ENCODE measurements around the gene MSI2.

Gene MSI2

DNA sequence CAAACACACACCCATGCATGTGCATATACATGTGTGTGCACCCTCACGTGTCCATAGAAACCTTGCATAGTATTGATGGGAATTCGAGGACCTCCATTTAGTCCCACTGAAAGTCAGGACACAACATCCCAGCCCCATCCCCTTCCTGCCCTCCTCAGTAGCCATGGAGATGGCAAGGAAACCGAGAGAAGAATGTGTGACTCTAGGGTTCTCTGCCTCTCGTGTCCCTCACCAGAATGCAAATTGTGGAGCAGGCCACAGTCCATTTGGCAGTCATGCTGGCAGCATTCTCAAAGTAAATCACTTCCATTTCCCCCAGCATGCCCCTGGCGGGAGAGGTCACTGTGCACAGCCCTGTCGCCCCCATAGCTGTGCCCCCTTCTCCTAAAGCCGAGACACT, 141.1 kb downstream of the MSI2 start:
- no peak for TF ChIP-seq JUND (IDR thresholded peaks at IDR 0.05; ENCODE audit: low read depth)
- no peak for DNase-seq (ENCODE audit: low read depth in 1 of 2, low spot score in 1 of 2)
- in situ Hi-C loops (cut with HindIII; ENCODE audit: low pct_unique_long_range_greater_than_20kb, low sequenced_read_pairs) = no loop called here

DNA sequence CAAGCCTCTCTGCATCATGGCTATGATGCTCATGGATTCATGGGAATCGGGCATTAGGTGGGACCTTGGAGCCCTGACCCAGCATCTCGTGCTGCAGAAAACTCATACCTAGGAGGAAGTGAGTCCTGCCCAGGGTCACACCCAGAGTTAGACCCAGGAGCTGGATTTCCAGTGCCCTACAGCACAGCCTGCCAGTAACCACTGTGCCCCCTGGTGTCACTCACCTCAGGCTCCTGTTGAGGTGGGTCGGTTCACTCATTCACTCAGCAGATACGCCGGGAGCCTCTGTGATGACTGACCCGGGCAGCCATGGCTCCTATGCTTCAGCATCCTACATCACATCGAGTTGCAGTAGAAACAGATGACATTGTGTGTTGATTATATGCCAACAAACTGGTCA, 143.4 kb downstream of the MSI2 start:
- in situ Hi-C loops (cut with HindIII; ENCODE audit: low pct_unique_long_range_greater_than_20kb, low sequenced_read_pairs) = no loop called here
- DNase-seq (ENCODE audit: low read depth in 1 of 2, low spot score in 1 of 2) = no peak
- no peak for TF ChIP-seq JUND (IDR thresholded peaks at IDR 0.05; ENCODE audit: low read depth)

DNA sequence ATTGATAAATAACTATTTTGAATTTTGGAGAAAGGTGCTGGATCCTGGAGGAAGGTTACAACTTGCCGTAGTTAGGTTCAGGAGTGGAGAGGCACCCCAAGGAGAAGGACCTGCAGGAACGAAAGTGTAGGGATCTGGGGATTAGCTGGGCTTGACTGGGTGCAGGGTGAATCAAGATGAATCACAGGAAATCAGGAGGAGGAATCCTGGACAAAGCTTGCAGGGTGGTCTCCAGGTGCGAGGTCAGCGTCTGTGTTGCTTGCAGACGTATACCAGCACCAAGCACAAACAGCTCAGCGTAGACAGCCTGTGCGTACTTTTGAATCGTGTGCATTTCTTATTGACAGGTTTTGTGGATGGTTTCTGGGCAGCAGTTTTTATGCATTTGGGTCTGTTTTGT, 144.3 kb downstream of the MSI2 start:
- in situ Hi-C loops (cut with HindIII; ENCODE audit: low pct_unique_long_range_greater_than_20kb, low sequenced_read_pairs) = no loop called here
- no peak for DNase-seq (ENCODE audit: low read depth in 1 of 2, low spot score in 1 of 2)
- TF ChIP-seq JUND (IDR thresholded peaks at IDR 0.05; ENCODE audit: low read depth) = no peak

DNA sequence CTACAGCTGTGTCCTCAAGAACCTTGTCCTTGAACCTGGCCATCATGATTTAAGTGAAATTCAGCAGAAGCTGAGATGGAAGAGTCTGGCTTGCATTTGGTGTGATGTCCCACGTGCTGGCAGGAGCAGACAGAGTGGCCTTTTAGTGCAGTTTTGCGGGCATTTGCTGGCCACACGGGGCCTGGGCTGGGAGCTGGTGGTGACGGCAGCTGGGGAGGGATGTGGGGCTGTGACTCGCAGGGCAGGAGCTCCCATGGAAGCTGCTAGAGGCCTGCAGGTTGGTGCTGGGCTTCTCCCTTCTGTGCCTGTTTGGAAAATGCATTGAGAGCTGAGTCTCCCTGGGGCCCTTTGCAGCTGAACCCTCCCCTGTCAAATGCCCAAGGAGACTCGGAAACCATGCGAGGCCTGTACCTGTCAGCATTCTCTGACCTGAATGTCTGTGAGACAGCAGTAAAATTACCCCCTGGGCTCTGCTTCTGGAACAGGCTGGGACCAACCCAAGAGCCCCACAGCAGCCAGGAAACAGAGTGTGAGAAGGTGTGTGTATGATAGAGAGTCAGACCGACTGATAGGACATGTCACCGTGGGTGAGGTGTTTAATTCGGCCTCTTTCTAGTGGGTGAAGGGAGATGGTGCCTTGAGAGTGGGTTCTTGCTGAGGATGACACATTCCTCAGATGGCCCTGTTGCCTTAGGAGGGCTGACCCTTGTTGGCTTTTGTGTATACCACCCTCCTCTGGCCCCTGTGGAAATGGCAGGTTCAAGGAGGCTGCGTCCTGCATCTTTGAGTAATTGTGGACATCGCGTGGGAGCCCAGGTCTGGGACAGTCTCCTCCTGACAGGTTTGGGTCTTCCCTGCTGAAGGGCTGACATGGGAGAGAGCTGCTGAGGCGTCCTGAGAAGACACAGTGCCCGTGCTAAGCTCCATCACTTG, 145.5 kb downstream of the MSI2 start:
- in situ Hi-C loops (cut with HindIII; ENCODE audit: low pct_unique_long_range_greater_than_20kb, low sequenced_read_pairs) = no loop called here
- TF ChIP-seq JUND (IDR thresholded peaks at IDR 0.05; ENCODE audit: low read depth) = no peak
- DNase-seq (ENCODE audit: low read depth in 1 of 2, low spot score in 1 of 2) = peak in 1 of 2 experiments; percentile 13

DNA sequence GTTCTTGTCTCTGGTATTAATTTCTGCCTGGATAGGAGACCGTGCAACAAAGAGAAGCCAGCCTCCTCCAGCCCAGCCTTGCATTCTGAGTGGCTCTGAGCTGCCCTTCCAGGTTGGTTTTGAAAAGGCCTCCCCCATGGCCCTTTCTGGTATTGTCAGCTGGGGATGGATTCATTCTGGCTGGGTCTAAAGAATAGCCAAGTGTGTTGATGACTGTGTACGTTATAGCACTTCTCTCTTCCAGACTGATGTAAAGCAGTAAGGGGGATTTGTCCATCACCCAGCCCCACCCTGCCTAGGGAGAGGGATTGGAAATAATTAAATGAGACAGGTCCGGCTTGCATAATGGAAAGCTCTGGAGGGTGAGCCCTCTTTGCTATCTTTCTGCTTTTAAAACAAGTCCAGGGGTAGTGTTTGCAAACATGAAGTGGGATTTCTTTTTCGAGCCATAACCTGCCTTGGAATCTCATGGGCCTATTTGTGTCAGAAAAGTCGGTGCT, 146.4 kb downstream of the MSI2 start:
- no peak for TF ChIP-seq JUND (IDR thresholded peaks at IDR 0.05; ENCODE audit: low read depth)
- no peak for DNase-seq (ENCODE audit: low read depth in 1 of 2, low spot score in 1 of 2)
- in situ Hi-C loops (cut with HindIII; ENCODE audit: low pct_unique_long_range_greater_than_20kb, low sequenced_read_pairs) = no loop called here

DNA sequence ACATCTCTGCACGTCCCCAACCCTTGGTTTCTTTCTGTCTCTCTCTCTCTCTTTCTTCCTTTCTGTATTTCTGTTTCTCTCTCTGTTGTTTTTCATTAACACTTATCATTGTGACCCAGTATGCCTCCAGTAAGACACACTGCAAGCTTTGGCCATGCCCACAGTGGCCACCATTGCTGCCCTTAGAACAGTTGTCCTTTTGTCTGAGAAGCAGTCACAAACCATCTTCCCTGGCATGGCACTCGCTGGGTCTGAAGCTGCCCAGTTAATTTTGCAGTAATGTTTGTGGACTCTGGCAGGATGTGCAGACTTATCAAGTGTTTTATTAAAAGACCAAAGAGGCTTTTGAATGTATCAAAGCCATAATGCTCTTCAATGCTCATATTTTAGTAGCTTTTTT, 146.9 kb downstream of the MSI2 start:
- TF ChIP-seq JUND (IDR thresholded peaks at IDR 0.05; ENCODE audit: low read depth) = no peak
- in situ Hi-C loops (cut with HindIII; ENCODE audit: low pct_unique_long_range_greater_than_20kb, low sequenced_read_pairs) = no loop called here
- no peak for DNase-seq (ENCODE audit: low read depth in 1 of 2, low spot score in 1 of 2)

DNA sequence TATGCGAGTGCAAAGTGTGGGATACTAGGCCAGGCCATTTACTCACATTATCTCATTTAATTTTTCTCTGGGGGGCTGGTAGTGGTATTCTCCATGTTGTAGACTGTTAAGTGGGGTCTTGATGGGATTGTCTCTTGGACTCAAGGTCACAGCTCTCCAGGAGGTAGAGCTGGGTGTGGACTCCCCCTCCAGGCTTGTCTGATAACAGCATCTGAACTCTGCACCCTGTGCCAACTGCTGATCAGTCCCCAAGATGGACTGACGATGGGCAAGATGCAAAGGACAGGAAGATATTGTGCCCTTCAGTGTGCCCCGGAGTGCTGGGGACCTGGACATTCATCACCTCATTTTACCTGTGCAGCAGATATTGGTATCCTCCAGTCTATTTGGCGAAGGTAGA, 147.8 kb downstream of the MSI2 start:
- in situ Hi-C loops (cut with HindIII; ENCODE audit: low pct_unique_long_range_greater_than_20kb, low sequenced_read_pairs) = no loop called here
- TF ChIP-seq JUND (IDR thresholded peaks at IDR 0.05; ENCODE audit: low read depth) = no peak
- no peak for DNase-seq (ENCODE audit: low read depth in 1 of 2, low spot score in 1 of 2)

DNA sequence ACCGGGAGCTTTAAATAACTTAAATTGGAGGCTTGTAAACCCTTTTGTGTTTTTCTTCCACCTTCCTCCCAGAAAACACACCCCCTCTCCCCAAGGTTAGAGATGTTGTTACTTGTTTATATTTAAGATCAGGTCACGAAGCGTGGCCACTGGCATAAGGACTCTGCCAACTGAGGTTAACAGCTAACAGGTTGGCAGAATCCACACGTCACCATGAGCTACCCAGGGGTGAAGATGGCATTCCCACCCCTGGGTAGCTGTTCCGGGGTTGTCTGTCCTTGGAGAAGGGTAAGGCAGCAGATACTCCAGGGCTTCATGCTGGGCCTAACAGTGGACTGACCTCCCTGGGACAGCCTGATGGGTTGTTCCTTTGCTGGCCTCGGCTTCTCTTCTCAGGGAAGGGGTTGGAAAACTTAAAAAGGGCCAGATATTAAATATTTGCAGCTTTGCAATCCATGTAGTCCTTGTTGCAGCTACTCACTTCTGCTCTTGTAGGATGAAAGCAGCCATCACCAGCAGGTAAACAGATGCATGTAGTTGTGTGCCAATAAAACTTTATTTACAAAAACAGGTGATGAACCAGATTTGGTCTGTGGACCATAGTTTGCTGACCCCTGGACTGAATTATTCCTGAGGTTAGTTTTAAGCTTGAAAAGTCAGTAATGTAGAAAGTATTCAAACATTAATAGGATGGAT, 148.6 kb downstream of the MSI2 start:
- TF ChIP-seq JUND (IDR thresholded peaks at IDR 0.05; ENCODE audit: low read depth) = no peak
- DNase-seq (ENCODE audit: low read depth in 1 of 2, low spot score in 1 of 2) = no peak
- in situ Hi-C loops (cut with HindIII; ENCODE audit: low pct_unique_long_range_greater_than_20kb, low sequenced_read_pairs) = no loop called here

DNA sequence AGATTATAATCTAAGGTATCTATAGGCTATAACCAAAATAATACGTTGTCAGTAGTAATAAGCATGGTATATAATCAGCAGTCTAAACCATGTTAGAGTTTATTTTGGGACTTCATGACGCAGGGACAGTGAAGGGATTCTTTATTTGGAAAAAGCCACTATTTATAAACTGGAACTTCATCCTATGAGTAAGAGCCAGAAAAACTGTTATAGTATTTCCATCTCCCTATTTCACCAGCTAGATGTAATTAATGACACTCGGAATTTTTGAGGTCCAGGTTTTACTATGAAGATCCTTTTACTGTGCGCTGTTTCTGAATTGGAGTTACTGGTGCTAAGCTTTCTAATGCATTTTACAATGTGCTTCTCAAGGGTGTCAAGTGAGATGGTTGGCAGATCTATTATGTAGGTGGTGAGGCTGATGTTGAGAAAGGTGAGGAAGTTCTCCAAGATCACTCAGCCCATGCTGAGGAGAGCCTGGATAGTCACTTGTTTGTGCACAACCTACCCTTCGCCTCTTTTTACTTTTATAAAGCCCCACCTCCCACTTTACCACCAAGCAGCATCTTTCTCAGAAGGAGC, 149.3 kb downstream of the MSI2 start:
- in situ Hi-C loops (cut with HindIII; ENCODE audit: low pct_unique_long_range_greater_than_20kb, low sequenced_read_pairs) = no loop called here
- TF ChIP-seq JUND (IDR thresholded peaks at IDR 0.05; ENCODE audit: low read depth) = no peak
- DNase-seq (ENCODE audit: low read depth in 1 of 2, low spot score in 1 of 2) = no peak

DNA sequence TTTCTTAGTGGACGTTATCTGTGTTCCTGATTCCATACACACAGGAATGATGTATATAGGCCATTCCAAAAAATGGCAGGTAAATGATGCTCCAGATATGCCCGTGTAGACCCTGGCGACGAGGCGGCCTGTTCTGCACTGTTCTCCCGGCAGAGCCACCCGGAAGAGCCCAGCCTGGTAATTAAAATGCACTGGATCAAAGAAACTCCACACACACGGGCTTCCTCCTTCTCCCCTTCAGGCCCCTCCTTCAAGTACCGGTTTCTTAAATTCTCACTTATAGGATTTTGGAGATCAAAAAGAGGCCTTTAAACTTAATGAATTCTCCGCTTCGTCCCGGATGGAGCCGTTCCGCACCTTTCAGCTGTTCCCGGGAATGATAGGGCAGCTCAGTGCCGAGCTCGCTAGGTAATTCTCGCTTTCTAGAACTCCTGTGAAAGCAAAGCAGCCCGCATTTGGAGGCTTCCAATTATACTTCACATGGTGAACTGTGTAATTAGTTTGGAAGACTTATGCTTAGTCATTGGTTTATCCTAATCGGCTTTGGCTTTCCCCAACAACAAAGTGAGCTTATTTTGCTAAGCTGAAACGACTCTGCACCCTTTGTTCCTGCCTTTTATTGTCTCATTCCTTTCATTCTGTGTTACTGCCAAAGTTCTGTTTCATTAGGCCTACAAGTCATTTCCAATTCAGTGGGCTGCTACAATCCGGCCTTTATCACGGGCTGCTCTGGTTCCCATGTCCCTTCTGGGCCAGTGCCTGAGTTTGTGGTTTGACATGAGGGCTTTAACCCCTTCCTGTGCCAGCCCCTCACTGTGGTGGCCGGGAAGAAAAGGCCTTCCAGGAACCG, 150.0 kb downstream of the MSI2 start:
- no peak for TF ChIP-seq JUND (IDR thresholded peaks at IDR 0.05; ENCODE audit: low read depth)
- DNase-seq (ENCODE audit: low read depth in 1 of 2, low spot score in 1 of 2) = no peak
- in situ Hi-C loops (cut with HindIII; ENCODE audit: low pct_unique_long_range_greater_than_20kb, low sequenced_read_pairs) = no loop called here

DNA sequence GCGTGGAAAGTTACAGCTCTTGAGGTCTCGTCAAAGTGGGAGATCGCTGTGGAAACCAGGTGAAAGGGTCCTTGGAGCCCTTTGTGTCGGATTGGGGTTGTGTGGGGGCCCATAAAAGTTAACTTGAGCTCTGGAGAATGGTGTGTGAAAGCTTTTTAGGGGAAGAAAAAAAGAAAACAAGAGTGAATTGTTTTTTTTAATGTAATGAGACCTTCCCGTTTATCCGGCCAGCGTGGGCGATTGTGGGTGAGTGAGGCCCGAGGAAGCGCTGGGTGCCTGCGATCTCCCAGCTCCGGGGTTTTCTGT, 150.6 kb downstream of the MSI2 start:
- no peak for DNase-seq (ENCODE audit: low read depth in 1 of 2, low spot score in 1 of 2)
- no peak for TF ChIP-seq JUND (IDR thresholded peaks at IDR 0.05; ENCODE audit: low read depth)
- in situ Hi-C loops (cut with HindIII; ENCODE audit: low pct_unique_long_range_greater_than_20kb, low sequenced_read_pairs) = no loop called here
